GM21390 (cell line): ENCODE results near the gene STEAP1.
"Not testable (repeated sequence)": the region's sequence is repeated elsewhere in the genome, so short reads cannot be mapped to it uniquely, and the experiment has no call there.

Source experiments
- ATAC-seq: cut with Tn5 transposase; IDR thresholded peaks from one replicate; pipeline ENCODE4 v1.9.1; 2021; ENCODE audit not compliant: unreplicated experiment

Gene STEAP1

DNA sequence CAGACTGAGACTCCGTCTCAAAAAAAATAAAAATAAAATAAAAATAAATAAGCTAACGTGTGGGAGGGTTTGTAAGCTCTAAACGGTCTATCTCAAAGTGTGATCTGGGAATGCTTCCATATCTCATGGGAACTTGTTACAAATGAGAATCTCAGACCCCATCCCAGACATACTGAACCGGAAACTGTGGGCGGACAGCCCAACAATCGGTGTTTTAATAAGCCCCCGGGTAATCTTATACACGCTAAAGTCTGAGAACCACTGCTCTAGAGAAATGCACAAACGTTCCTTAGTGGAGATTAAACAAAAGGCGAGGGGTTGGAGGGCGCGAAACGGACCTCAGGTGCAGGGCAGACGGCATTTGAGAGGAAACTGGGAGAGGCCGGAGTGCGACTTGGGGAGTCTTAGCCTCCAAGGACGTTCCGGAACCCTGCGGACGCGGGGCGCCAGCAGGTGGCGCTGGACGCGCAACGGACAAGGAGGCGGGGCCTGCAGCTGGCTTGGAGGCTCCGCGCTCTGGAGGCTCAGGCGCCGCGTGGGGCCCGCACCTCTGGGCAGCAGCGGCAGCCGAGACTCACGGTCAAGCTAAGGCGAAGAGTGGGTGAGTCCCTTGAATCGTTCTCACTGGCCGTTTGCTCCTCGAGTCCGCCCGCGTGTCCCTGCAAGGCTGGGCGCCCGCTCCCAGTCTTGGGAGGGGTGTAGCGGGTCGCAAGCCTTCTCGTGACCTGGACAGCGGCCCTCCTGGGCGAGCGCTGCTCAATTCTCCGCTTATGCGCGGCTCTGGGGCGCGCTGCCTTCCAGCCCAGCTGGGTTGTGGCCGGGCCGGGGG lies at the start of gene STEAP1:
Gene STEAP1 (plus strand): TSS at position 527 of the 829 bp plus-strand sequence. CDS start 5,320 bp downstream, outside the sequence.
- ATAC-seq, result peak; percentile 97

DNA sequence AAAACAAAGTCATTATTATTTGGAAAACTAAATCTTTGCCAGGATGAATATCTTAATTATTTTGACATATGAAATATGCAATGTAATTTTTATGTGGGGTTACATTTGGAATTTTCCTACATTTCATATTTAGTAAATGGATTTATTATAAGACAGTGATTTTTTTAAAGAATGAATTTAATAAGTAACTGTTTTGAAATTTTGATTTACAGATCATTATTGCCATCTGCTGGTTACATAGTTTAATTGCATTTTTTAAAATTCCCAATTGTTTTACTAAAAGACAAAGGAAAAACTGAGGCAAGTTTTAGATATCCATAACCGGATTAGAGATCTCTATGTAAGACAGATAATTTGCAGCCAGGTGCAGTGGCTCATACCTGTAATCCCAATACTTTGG lies 39.3 kb upstream of the STEAP1 start:
- not testable (repeated sequence) for ATAC-seq

DNA sequence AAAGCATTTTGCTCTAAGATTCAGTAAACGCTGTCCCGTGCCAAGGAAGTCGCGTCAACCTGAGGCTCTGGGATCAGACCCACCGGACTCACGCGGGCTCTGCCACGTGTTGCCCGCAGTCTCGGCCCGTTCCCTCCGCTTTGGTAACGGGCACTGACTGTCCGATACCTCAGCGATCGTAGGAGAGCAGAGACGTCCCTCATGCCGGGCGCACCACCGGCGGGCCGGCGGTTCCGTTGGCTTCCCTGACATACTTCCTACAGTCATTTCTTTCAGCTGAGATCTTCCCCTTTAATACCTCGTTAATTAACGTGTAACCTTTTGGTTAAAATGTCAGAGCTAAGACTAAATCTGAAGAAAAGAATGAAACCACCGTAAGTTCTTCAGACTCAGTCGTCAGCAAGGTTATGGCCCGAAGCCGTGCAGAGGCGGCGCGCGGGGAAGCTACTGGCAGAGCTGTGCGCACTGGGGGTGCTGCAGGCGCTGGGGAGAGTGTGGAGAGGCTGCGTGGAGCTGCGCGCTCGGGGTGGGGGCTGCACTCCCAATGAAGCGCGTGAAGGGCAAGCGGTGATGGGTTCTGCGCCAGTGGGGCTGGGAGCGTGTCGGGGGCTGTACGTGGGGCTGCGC lies 35.6 kb upstream of the STEAP1 start:
- ATAC-seq, result not testable (repeated sequence)

DNA sequence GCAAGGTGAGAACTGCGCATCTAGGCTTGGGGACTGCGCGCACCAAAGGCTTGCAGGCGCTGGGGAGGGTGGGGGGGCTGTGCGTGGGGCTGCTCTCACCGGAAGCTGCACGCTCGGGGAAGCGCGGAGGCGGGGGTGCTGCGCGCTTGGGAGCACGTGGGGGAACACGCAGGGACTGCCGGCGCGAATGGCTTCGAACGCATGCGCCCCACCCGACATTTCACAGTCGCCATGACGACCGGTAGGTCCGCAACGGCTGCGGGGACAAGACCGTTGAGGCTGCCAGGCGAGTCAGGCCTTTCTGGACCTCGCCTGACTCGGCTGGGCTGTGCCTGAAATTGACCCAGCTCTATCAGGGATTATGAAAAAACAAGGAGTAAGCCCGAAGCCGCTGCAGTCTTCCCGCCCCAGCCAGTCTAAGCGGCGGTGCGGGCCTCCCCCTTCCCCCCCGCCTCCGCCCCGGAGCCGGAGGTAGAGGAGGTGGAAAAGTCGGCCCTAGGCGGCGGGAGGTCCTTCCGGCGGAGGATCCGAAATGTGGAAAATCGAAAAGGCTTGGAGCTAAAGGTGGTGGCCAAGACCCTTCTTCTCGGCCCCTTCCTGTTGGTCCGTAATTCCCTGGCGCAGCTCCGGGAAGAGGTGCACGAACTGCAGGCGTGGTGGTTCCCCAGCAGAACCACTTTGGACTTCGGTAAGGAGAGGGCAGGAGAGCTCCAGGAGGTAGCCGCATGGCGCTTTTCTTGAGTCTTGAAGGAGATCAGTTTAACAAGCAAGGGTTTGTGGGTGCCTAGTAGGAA lies 34.9 kb upstream of the STEAP1 start:
- ATAC-seq, result no peak

GRCh38 chr7:90120205-90120604 lies 34.1 kb upstream of the STEAP1 start:
- ATAC-seq, result not testable (repeated sequence)

GRCh38 chr7:90131746-90132145 lies 22.5 kb upstream of the STEAP1 start:
- not testable (repeated sequence) for ATAC-seq

DNA sequence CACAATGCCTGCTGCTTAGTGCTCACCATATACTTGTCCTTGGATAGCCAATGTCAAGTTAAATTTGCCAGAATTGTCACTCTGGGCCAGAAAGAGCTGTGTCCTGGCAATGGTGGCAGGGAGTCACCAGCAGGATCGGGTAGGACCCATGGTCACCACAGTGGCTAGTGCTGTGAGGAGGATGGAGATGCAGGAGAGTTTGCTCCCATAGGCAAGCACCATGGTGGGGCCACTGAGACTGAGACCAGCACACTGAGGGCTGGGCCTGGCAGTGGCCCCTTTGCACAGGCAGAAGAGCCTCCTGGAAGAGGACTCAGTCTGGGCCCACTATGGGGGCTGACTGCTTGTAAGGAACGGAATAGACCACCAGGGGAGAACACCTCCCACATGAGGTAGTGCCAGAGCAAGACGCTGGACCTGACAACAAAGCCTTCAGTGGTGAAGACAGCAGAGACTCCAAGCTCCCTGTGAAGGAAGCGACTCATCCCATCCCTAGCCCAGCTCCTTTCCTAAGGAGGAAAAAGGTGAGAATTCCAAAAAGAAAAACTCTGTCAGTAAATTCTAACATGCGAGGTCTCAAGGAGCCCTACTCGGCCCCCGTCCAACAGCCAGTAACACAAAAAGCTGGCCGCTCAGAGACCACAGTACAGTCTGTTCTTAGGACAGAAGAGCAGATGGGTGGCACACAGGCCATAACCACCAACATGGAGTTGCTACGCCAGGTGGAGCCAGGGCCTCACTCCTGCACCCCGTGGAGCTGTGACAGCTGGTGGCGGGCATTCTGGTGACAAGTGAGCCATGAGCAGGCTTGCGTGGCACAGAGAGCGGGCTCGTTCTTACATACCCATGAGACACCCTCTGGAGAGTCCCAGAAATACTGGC lies 6.9 kb upstream of the STEAP1 start:
- ATAC-seq, result not testable (repeated sequence)

DNA sequence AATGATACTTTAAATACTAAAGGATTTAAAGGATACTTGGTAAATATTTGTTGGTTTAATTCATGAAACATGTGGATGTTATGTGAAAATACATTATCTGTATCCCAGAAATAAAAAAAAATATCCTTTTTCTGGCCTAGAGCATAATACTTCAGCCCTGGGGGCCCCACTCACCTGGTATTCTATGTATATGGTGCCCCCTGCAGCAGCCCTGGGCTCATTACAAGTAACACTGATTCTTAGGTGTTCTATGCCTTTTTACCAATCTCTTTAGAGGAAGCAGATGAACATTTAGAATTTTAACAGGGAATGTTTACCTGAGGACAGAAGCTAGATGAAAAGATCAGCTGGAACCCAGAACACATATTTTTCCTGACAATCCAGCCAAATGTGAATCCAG lies 4.8 kb upstream of the STEAP1 start:
- ATAC-seq, result not testable (repeated sequence)

DNA sequence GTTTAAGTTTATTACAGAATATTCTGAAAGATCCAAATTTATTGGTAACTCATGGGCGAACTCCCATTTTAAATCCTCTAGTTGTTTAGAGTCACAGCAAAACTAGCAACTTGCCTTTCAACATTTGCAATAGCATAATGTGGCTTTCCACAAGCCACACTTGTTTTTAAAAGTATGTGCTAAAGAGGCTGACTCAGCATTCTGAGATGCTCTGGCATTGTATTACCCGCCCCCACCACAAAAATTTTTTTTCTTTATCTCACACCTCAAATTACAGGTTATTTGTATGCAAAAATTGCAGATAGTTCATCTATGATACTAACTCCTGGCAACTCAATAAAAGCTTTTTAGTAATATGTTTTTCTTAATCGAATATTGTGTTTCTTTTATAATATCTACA lies 2.4 kb upstream of the STEAP1 start:
- not testable (repeated sequence) for ATAC-seq

- ATAC-seq, result peak; percentile 26
Observed at GRCh38 chr7:90152642-90153253, 1.5 kb upstream of the STEAP1 start.

DNA sequence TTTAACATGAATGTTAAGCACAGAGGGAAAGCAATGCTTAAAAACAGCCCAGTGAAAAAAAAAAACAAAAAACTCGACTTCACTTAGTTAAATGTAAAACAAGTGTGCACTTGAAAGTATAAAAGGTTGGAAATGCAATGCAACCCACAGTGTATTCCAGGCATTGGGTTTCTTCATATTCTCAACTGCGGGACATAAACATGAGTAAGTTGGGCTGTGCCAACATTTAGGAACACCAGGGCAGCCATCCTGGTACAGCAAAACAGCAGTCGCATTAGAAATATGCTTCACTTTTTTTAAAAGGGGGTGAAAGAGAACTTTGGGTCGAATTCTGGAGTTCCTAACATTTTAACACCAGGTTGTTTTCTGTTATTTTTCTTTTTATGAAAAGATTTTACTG lies 937 bp downstream of the STEAP1 start:
- no peak for ATAC-seq

DNA sequence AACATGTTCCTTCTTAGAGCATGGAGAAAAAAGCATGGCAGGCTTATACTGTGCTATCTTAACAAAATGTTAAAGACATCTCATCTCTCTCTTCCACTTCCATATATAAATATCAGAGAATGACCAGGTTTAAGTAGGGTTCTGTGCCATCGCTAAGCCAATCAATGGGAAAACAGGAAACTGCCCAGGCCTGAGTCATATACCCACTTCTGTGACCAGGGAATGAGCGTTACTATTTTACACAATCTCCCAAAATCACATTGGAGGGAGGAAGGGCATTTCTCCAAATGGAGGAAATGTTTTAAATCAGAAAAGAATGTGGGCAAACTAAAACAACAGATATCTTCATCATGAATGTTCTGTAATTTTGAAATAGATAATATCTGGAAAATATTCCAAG lies 3.1 kb downstream of the STEAP1 start:
- not testable (repeated sequence) for ATAC-seq

- ATAC-seq, result not testable (repeated sequence)
Observed at GRCh38 chr7:90157761-90158350, 3.6 kb downstream of the STEAP1 start.

DNA sequence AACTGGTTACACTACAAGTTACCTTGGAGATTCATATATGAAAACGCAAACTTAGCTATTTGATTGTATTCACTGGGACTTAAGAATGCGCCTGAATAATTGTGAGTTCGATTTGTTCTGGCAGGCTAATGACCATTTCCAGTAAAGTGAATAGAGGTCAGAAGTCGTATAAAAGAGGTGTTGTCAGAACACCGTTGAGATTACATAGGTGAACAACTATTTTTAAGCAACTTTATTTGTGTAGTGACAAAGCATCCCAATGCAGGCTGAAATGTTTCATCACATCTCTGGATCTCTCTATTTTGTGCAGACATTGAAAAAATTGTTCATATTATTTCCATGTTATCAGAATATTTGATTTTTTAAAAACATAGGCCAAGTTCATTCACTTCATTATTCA lies 9.3 kb downstream of the STEAP1 start:
- ATAC-seq, result no peak

DNA sequence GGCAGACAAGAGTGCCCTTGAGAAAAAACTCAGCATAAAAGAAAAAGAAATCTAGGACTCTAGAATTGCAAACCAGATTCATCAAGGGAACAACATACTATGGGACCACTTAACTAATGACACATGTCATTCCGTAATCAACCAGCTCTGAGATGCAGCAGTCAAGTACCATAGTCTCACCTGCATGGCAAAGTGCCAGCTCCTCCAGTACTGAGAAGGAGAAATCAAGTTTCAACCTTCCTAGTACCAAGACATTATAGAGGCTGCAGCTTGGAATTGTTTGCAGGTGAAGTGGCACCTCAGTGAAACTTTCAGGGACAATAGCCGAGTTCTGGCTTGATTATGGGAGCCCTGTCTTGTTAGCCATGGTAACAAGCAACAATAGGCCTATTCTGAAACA lies 11.5 kb downstream of the STEAP1 start:
- ATAC-seq, result no peak

- ATAC-seq, result no peak
Observed at GRCh38 chr7:90166153-90166552, 11.9 kb downstream of the STEAP1 start.

DNA sequence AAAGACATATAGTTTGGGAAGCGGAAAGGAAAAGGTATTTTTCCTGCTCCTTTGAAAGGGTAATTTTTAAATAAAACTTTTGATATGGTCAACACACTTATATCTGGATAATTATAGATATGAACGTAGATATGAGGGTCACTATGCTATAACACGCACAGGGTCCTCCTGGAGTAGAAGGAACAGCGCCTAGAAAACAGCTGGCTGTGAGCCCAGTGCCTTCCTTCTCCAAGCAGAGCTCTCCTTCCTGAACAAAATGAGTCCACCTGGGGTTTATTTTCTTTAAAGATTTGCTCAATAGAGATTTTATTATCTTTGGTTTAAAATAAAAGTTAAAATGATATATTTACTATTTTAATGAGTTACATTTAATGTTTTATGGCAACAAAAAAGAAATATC lies 13.1 kb downstream of the STEAP1 start:
- ATAC-seq, result no peak

DNA sequence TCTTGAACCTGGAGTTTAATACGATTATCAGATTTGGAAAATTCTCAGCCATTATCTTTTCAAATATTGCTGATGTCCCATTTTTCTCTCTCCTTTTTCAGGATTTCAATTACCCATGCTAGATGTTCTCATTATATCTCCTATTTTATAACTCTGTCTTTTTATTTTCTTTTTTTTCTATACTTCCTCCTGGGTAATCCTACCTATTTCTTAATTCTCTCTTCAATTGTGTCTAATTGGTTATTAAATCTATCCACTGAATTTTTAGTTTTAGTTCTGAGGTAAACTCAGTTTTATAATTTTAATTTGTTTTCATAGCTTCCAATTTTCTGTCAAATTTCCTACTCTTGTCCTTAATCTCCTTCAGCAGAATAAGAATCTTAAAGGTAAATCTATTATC lies 15.6 kb downstream of the STEAP1 start:
- ATAC-seq, result no peak

- ATAC-seq, result no peak
Observed at GRCh38 chr7:90172121-90172520, 17.9 kb downstream of the STEAP1 start.

GRCh38 chr7:90172624-90173023 lies 18.4 kb downstream of the STEAP1 start:
- no peak for ATAC-seq
